GM12878 (cell line): ENCODE measurements around the gene MCF2L2. TPM values are rescaled to one million over a fixed set of nuclear protein-coding genes. Genes with fewer than 3 reads are reported as not detected.

Experiments used
- ATF7 ChIP-seq: fragments of 450-650 bp; IDR thresholded peaks from 2 replicates; pipeline ENCODE4 v1.6.1; 2016; ENCODE audit warnings: low read depth, mild to moderate bottlenecking
- BHLHE40 ChIP-seq, 2 experiments: fragments of 450-650 bp in 1 of 2; IDR thresholded peaks; 2 replicates each; pipeline ENCODE4 v1.6.1; 2011 to 2017; ENCODE audit warnings: low read depth in 2 of 2, borderline replicate concordance in 1 of 2, improper control_type of control experiment in 1 of 2, low read length in 1 of 2, mild to moderate bottlenecking in 1 of 2
- CHD1 ChIP-seq: IDR thresholded peaks from 2 replicates; pipeline ENCODE4 v1.6.1; 2012; ENCODE audit warnings: low read depth, low read length, improper control_type of control experiment
- CUX1 ChIP-seq: IDR thresholded peaks from 2 replicates; pipeline ENCODE4 v1.6.1; 2012; ENCODE audit warnings: improper control_type of control experiment, low read depth, low read length; ENCODE audit not compliant: insufficient replicate concordance
- IKZF1 ChIP-seq: fragments of 450-650 bp; conservative IDR thresholded peaks from 2 replicates; pipeline ENCODE4 v1.6.1; 2017; ENCODE audit warnings: antibody characterized with exemption, mild to moderate bottlenecking
- IRF3 ChIP-seq: fragments of 450-650 bp; IDR thresholded peaks from 2 replicates; pipeline ENCODE4 v1.6.1; 2014; ENCODE audit warnings: mild to moderate bottlenecking
- LARP7 ChIP-seq: fragments of 450-650 bp; IDR thresholded peaks from 2 replicates; pipeline ENCODE4 v1.6.1; 2017; ENCODE audit warnings: mild to moderate bottlenecking
- NBN ChIP-seq: fragments of 450-650 bp; IDR thresholded peaks from 2 replicates; pipeline ENCODE4 v1.6.1; 2016
- PAX5 ChIP-seq: IDR thresholded peaks from 2 replicates; pipeline ENCODE4 v1.6.1; 2011; ENCODE audit warnings: low read depth, low read length, borderline replicate concordance
- REST ChIP-seq: IDR thresholded peaks from 2 replicates; pipeline ENCODE4 v1.6.1; 2012; ENCODE audit warnings: mild to moderate bottlenecking, low read depth, low read length
- RUNX3 ChIP-seq: IDR thresholded peaks from 2 replicates; pipeline ENCODE4 v1.6.1; 2012; ENCODE audit warnings: low read length, inconsistent platforms
- SIX5 ChIP-seq: IDR thresholded peaks from 2 replicates; pipeline ENCODE4 v1.6.1; 2011; ENCODE audit warnings: mild to moderate bottlenecking, low read depth, low read length, moderate library complexity; ENCODE audit not compliant: severe bottlenecking
- SMAD5 ChIP-seq: IDR thresholded peaks from 2 replicates; pipeline ENCODE4 v1.6.1; 2016; ENCODE audit warnings: antibody characterized with exemption, low read depth
- SMC3 ChIP-seq: IDR thresholded peaks from 2 replicates; pipeline ENCODE4 v1.6.1; 2011; ENCODE audit warnings: low read length, improper control_type of control experiment, borderline replicate concordance
- polyA plus RNA-seq, 11 experiments: library from polyadenylated mRNA; depleted of rRNA in 4 of 11; unstranded in 6 of 11; stranded (reverse) in 5 of 11; fragments of >200 nt; fragmentation: Nextera tagmentation in 4 of 11; fragmentation: Illumina TruSeq in 1 of 11; extraction: Ambion mirVana in 4 of 11; extraction: Trizol in 1 of 11; gene quantifications; 1 replicate in 1 of 11; 2 replicates in 10 of 11; pipeline versions ENCODE4 v1.2.1 to v1.2.3, GENCODE V29; 2011 to 2016; ENCODE audit warnings: inconsistent platforms in 2 of 11, missing spikeins in 2 of 11, low read depth in 1 of 11
- total RNA-seq, 4 experiments: library from RNA; depleted of rRNA in 3 of 4; stranded (reverse); fragments of >200 nt in 3 of 4; fragmentation: Illumina TruSeq in 1 of 4; extraction: Trizol in 1 of 4; gene quantifications; 2 replicates each; pipeline versions ENCODE4 v1.2.1 to v1.2.3, GENCODE V29; 2013 to 2021

Gene MCF2L2
- total and polyA plus RNA-seq, 10 of the 15 experiments (the other 5 are each of a cell fraction or from before 2014, with no cell fraction given), result 0.37 to 2.8 (median 1.4) TPM

GRCh38 chr3:183306798-183307671, 121.4 kb downstream of the MCF2L2 start (continued):
- TF ChIP-seq REST, result no peak
- TF ChIP-seq BHLHE40 (IDR thresholded peaks at IDR 0.05; ENCODE audit: borderline replicate concordance in 1 of 2, low read depth in 2 of 2, low read length in 1 of 2), result 0 out of 4 replicates have a peak, but pooled peaks of 1 of the 2 experiments have one; percentile 6
- TF ChIP-seq IKZF1, result peak; percentile 51
- no peak for TF ChIP-seq LARP7
- no peak for TF ChIP-seq NBN
- no peak for TF ChIP-seq SMC3
- TF ChIP-seq SMAD5, result no peak
- TF ChIP-seq CHD1, result no peak
- no peak for TF ChIP-seq IRF3
- TF ChIP-seq ATF7, result peak; percentile 89
- no peak for TF ChIP-seq SIX5
- TF ChIP-seq CUX1, result no peak
- peak; percentile 56; the same call in 1 of the 2 replicates for TF ChIP-seq RUNX3
- no peak for TF ChIP-seq PAX5
